Activated CD4-positive, CD25-positive, alpha-beta regulatory T cell treated with anti-CD3 and anti-CD28 coated beads, Interleukin-2, amount 50 U/mL, for 16 hours (primary cell): ENCODE data around the gene NPPA.
"Not testable (repeated sequence)": the region's sequence is repeated elsewhere in the genome, so short reads cannot be mapped to it uniquely, and the experiment has no call there.

Source experiments
- DNase-seq: peaks from one replicate; pipeline ENCODE4 v3.0.0-alpha.2; 2020; ENCODE audit warnings: low read depth, low spot score

The NPPA gene

GRCh38 chr1:11807133-11807532 lies 40.5 kb downstream of the NPPA start:
- no peak for DNase-seq

DNA sequence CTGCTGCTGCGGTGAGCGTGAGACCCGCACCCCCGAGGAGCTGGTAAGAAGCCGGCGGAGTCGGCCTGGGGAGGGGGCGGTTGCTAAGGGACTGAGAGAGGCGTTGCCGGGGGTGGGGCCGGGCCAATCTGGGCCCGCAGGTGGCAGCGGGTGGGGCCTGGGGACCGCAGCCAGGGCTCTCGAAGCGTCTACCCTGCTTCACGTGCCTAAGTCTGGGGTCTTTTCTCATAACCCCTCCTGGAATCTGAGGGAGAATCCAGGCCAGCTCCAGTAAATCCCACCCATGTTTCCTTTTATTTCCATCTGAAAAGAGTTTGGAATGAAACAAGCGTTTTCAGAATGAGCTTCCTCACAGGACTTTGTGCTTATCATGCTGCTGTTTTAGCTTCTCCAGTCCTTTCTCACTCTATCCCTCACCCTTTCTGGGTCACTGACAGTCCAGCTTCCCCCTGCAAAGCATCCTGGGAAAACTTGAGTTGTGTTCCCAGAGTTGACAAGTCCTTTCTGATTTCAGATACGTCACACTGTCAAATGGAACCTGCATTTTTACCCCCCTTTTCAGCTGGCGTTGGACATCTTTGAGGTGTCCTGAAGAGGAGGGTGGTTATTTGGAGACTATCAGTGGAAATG lies 41.2 kb downstream of the NPPA start:
- DNase-seq = no peak

DNA sequence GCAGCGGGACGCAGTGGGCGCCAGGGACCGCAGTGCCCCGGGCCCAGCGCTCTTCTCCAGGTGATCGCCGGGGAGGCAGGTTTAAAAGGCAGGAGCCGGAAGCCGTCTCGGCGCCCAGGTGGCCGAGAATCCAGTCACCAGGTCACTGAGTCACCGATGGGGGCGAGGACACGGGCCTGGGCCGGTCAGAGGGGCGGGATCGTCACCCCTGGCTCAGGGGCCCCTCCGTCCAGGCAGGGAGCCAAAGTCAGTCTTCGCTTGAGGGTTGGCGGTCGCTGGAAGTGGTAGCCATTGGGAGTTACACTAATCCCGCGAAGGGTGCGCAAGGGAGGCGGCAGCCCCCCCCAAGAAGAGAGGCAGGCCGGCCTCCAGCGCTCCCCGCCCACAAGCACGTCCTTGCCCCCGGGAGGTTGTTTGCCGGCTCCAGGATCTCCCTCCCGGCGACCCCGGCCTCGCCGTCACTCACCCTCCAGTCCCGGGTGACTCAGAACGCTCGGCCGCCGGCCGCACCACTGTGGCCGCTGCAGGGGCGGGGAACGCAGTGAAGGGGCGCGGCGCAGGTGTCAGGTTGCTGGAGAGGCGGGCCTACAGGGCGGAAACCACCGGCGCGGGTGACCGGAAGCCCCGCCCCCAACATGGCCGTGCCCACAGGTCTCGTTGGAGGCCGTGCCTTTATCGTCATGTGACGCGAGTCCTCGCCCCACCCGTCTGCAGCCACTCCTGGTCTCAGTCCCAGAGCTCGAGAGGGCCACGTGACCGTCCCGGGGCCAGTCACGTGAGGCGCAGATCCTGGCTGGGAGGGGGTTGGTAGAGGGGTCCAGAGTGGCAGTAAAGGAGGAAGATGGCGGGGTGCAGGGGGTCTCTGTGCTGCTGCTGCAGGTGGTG lies 41.9 kb downstream of the NPPA start, which contains the start of the genes CLCN6 and MTHFR:
Gene CLCN6 (plus strand): TSS at position 770 of the 885 bp plus-strand sequence. CDS start 72 bp downstream, at position 842.
Gene MTHFR (minus strand): TSS at position 543 of the 885 bp plus-strand sequence. CDS start 2,848 bp downstream, outside the sequence.
- peak; percentile 94 for DNase-seq

DNA sequence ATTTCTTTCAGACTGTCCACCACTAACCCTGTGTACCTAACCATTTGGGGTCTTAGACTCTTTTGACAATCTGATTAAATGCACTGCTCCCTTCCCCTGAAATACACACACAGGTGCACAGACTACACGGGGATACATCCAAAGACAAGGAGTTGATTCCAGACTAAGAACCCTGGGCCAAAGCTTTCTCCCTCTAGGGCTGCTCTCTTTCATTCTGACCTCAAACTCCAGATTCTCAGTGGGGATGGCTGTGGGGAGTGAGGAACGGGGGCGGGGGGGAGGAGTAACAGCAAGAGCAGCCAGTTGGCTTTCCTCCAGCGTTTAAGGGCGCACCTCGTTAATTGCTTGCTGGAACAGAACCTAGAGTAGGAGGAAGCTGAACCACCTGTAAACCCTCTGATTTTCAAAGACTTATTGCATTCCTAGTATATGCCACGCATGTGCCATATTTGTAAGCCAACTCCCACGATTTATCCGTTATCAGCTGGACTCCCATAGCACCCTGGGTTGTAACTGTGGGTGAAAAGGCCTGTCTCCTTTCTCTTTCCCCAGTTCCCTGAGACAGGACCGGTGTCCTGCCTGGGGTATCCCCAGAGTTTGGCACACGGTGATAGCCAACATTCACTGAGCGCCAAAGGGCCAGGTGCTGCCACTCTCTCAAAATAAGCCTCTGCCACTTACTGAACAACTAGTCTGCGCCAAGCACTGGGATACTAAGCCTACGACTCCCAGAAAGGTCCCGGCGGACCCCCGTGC lies 42.7 kb downstream of the NPPA start:
- DNase-seq = no peak

DNA sequence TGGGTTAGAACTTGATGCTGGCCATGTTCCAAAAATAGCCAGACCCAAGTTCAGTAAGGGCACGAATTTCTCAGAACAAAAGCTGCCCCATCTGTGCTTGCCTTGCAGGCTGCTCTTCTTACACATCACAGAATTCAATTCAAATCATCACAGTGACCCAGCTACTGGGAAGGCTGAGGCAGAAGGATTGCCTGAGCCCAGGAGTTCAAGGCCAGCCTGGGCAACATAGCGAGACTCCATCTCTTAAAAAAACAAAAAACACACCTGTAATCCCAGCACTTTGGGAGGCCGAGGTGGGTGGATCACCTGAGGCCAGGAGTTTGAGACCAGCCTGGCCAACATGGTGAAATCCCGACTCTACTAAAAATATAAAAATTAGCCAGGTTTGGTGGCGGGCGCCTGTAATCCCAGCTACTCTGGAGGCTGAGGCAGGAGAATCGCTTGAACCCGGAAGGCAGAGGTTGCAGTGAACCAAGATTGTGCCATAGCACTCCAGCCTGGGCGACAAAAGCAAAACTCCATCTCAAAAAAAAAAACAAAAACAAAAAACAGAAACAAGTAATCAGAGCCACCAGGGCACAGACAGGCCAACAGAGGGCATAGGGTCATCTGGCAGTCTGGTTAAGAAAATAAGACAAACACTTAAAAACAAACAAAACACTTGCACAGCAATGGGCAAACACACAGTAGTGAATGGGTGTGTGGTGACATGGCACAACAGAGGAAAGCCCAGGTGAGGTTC lies 43.5 kb downstream of the NPPA start:
- not testable (repeated sequence) for DNase-seq

DNA sequence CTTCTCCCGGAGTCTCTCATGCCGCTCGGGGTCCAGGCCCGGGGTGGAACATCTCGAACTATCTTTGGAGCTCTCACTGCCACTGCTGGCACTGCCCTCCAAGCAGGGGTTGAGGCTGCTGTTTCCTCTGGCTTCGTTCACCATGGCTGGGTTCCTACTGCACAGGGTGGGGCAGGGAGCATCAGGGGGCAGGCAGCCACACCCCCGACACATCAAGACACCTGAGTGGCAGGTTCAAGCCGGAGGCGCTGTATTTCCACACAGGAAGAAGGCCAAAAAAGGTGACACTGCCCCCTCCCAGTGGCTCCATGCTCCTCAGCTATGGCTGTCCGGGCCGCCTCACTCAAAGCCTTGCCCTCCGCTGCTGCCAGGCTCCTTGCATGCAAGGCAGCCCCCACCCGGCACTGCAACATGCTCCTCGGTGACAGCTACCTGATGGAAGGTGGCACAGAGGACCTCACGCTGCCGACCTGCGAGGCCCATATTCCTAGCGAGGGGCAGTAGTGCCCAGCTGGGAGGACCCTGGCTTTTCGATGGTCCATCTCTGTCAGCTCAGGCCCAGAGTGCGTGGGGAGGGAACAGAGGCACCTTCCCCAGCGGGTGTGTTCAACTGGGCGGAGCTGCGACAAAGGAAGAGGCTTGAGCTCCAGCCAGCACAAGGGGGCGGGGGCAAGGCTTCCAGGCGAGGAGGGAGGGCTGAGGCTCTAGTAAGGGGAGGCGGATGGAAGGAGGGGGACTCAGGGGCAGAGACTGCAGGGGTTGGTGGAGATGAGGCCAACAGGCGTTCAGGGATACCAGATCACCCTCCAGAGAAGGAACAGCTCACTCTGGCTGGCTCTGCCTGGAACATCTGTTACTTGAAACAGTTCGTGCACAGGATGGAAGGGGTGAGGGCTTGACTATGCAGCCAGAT lies 44.4 kb downstream of the NPPA start:
- DNase-seq = peak; percentile 35

- no peak for DNase-seq
Measured at GRCh38 chr1:11802616-11802972, 45.0 kb downstream of the NPPA start.

DNA sequence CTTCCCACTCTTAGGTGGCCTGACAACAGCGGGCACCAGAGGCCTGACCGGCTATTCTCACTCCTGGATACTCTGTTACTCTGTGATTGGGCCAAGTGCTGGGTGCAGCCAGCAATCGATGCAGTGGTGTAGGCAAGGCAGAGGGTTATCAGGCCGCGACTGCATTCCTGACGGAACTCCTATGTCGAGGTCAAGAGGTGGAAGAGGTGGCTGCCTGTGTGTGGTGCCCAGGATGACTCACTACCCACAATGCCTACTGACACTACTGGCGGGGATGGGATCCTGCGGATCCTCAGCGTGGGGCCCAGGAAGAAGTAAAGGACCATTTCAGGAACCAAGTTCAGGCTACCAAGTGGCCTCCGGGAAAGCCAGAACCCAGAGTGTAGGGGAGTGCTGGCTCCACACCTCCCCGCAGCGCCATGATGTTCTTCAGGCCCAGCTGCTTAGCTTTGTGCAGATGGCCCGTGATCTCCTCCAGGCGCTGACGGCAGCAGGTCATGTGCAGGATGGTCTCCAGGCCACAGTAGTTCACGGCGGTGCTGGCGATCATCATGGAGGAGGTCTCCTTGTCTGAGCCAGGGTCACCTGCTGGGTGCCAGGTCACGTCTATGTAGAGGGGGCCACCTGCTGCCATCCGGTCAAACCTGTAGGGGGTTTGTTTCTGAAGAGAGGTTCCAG lies 46.7 kb downstream of the NPPA start:
- DNase-seq = no peak

- DNase-seq = no peak
Measured at GRCh38 chr1:11800391-11800755, 47.2 kb downstream of the NPPA start.

DNA sequence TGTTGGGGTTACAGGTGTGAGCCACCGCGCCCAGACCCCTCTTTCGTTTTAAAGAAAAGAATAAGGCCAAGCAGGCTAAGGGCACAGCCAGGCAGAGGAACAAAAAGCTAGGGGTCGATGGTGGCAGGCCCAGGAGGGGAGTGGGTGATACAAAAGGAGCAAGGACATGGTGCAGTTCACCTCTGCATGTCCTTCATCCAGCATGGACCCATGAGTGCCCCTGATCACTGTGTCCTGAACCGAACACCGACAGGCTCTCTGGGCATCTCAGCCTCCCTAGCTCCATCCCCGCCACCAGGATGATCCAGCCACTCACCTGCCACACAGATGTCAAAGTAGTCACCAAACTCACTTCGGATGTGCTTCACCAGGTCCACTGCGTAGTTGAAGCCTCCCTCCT lies 47.7 kb downstream of the NPPA start:
- no peak for DNase-seq

- no peak for DNase-seq
Measured at GRCh38 chr1:11799099-11799498, 48.5 kb downstream of the NPPA start.

DNA sequence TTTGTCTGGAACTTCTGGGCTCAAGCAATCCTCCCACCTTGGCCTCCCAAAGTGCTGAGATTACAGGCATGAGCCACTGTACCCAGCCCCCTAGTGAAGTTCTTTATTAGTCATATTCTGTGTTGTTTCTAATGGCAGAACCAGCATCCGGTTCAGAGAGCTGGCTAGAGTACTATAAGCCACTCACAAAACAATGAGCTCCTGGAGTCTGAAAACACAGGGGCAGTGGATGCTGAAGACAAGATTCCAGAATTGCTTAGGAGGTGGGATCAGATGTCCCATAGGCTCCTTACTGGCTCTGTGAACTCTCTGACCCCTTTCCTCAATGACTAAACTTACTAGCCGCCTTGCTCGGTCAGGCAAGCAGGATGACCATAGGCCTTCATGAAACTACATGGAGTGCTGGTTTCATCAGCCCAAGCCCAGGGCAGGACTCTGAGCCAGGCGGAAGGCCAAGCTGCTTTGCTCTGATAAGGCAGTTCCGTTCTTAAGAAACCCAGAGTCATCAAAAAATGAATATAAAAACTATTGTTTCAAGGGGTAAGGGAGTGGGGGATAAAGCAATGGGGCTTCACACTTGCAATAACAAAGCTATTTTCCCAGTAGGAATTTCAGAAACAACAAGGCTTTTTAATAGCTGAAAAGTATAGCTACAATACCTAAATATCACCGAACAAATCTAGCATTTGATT lies 49.9 kb downstream of the NPPA start:
- no peak for DNase-seq

DNA sequence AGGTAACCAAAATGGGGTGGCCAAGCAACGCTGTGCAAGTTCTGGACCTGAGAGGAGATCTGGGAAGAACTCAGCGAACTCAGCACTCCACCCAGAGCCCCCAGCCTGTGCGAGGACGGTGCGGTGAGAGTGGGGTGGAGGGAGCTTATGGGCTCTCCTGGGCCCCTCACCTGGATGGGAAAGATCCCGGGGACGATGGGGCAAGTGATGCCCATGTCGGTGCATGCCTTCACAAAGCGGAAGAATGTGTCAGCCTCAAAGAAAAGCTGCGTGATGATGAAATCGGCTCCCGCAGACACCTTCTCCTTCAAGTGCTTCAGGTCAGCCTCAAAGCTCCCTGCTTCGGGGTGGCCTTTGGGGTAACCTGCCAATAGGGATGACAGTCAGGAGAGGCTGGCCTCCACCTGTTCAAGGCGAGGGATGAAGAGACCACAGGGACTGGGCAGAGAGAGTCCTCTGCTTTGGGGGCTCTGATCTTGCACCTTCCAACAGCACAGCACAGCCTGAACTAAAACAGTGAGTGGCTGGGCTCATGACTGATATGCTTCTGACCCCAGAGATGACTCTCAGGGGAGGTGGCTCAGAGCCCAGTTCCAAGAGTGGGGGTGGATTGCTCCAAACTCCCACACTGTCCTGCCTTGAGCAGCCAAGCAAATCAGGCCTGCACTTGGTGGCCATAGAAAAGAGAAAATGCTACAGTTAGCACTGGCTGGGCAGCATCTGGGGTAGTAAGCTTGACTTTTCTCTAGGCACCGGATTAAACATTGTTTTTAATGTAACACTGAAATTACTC lies 51.4 kb downstream of the NPPA start:
- no peak for DNase-seq
